Measurements from ENCODE around the gene NEURL1.
A peak's percentile ranks its signal among the peaks of the same experiment; 100 is the strongest.

The NEURL1 gene

GRCh38 chr10:103564776-103565520 is 71.4 kb downstream of the NEURL1 start:
- no peak for DNase-seq

- peak; percentile 32 for DNase-seq
Observed at GRCh38 chr10:103566536-103566935, 73.0 kb downstream of the NEURL1 start.

GRCh38 chr10:103568505-103568904 is 75.0 kb downstream of the NEURL1 start:
- DNase-seq, result no peak

- DNase-seq, result peak; percentile 40
Observed at GRCh38 chr10:103569896-103570295, 76.4 kb downstream of the NEURL1 start.

- no peak for DNase-seq
Observed at GRCh38 chr10:103570844-103571655, 77.5 kb downstream of the NEURL1 start.

- no peak for DNase-seq
Observed at GRCh38 chr10:103571656-103571975, 78.1 kb downstream of the NEURL1 start.

GRCh38 chr10:103572347-103573204 is 79.1 kb downstream of the NEURL1 start:
- no peak for DNase-seq

- no peak for DNase-seq
Observed at GRCh38 chr10:103573205-103573487, 79.6 kb downstream of the NEURL1 start.

GRCh38 chr10:103574097-103575061 is 80.9 kb downstream of the NEURL1 start:
- DNase-seq, result no peak

GRCh38 chr10:103575416-103576075 is 82.0 kb downstream of the NEURL1 start:
- no peak for DNase-seq

- DNase-seq, result no peak
Observed at GRCh38 chr10:103576076-103576471, 82.6 kb downstream of the NEURL1 start.

- DNase-seq, result no peak
Observed at GRCh38 chr10:103576862-103577261, 83.4 kb downstream of the NEURL1 start.

GRCh38 chr10:103578782-103579382 is 85.4 kb downstream of the NEURL1 start:
- no peak for DNase-seq

GRCh38 chr10:103580011-103580410 is 86.5 kb downstream of the NEURL1 start:
- DNase-seq, result no peak

- no peak for DNase-seq
Observed at GRCh38 chr10:103580430-103580829, 86.9 kb downstream of the NEURL1 start.

- no peak for DNase-seq
Observed at GRCh38 chr10:103581499-103581898, 88.0 kb downstream of the NEURL1 start.

- no peak for DNase-seq
Observed at GRCh38 chr10:103582331-103583123, 89.0 kb downstream of the NEURL1 start.

- no peak for DNase-seq
Observed at GRCh38 chr10:103583871-103584215, 90.3 kb downstream of the NEURL1 start.

GRCh38 chr10:103584216-103585010 is 90.9 kb downstream of the NEURL1 start:
- peak; percentile 58 for DNase-seq

GRCh38 chr10:103585011-103585405 is 91.5 kb downstream of the NEURL1 start:
- DNase-seq, result no peak
